Stimulated activated CD4-positive, alpha-beta T cell treated with anti-CD3 and anti-CD28 coated beads, TNF-alpha, amount 100 ng/mL, for 4 hours (primary cell): ENCODE results near the gene CHRDL2.
"Not testable (repeated sequence)": the region's sequence is repeated elsewhere in the genome, so short reads cannot be mapped to it uniquely, and the experiment has no call there.

Experiments used
- DNase-seq, 3 experiments: peaks; one replicate each; pipeline ENCODE4 v3.0.0-alpha.2; 2020; ENCODE audit warnings: low read depth in 3 of 3

CHRDL2 gene

GRCh38 chr11:74670171-74670570, 61.1 kb downstream of the CHRDL2 start:
- no peak for DNase-seq

- DNase-seq, result no peak
These were observed 61.7 kb downstream of the CHRDL2 start for GRCh38 chr11:74669211-74670160.

GRCh38 chr11:74663315-74663714, 67.9 kb downstream of the CHRDL2 start:
- no peak for DNase-seq

GRCh38 chr11:74662487-74663103, 68.6 kb downstream of the CHRDL2 start:
- DNase-seq, result no peak

GRCh38 chr11:74659124-74659523, 72.1 kb downstream of the CHRDL2 start:
- not testable (repeated sequence) for DNase-seq

- no peak for DNase-seq
These were observed 76.2 kb downstream of the CHRDL2 start for GRCh38 chr11:74654976-74655375.

- no peak for DNase-seq
These were observed 80.7 kb downstream of the CHRDL2 start for GRCh38 chr11:74650498-74650897.

GRCh38 chr11:74648894-74649293, 82.3 kb downstream of the CHRDL2 start:
- no peak for DNase-seq

- DNase-seq, result no peak
These were observed 83.4 kb downstream of the CHRDL2 start for GRCh38 chr11:74647831-74648230.

GRCh38 chr11:74647404-74647803, 83.8 kb downstream of the CHRDL2 start:
- no peak for DNase-seq

GRCh38 chr11:74646954-74647353, 84.3 kb downstream of the CHRDL2 start:
- DNase-seq, result no peak
